HCT116 (cell line): ENCODE measurements around the gene CHST9. TPM values are rescaled to one million over a fixed set of nuclear protein-coding genes. Genes with fewer than 3 reads are reported as not detected.

Experiments
- ATAC-seq: fragments of 200-7000 bp; cut with Tn5 transposase; 2 replicates; pipeline ENCODE4 v1.9.1; 2020; ENCODE audit warnings: mild to moderate bottlenecking, moderate library complexity
- BruUV-seq: library from RNA; stranded (reverse); fragments of 400-500 nt; replicated peaks from 2 replicates; lab custom pipeline; 2021; lab: Mats Ljungman, UMichigan
- CTCF ChIA-PET: fragments of 300-600 bp; sonication (Branson Sonifier 250); formaldehyde crosslinking; loops from one replicate; lab custom pipeline; 2021; ENCODE audit warnings: antibody characterized with exemption; lab: Charles Lee
- POLR2A ChIA-PET: fragments of 300-600, 350-600 bp; sonication (Branson Sonifier 250); formaldehyde crosslinking; loops from one replicate; lab custom pipeline; 2021; ENCODE audit warnings: antibody characterized with exemption; lab: Charles Lee
- RAD21 ChIA-PET, 2 experiments: fragments of 300-600 bp; sonication (Branson Sonifier 250); formaldehyde crosslinking; loops; one replicate each; lab custom pipeline; 2023; ENCODE audit warnings: low total read pairs in 2 of 2; ENCODE audit not compliant: uncharacterized antibody in 2 of 2, unreplicated experiment in 2 of 2, low non-redundant PET in 1 of 2; lab: Charles Lee
- DNase-seq: peaks from one replicate; pipeline ENCODE4 v3.0.0-alpha.2; 2010; ENCODE audit warnings: low read depth, low spot score
- H2AFZ ChIP-seq: fragments of 200-600 bp; shearing (Covaris generic), sonication (generic); 2 replicates; pipeline ENCODE4 v1.6.1; 2017; ENCODE audit warnings: low read depth, mixed run types, mixed read lengths, antibody characterized with exemption, low read length; ENCODE audit not compliant: poor library complexity, severe bottlenecking
- H3K27ac ChIP-seq: 2 replicates; pipeline ENCODE4 v1.5.1; 2012; ENCODE audit warnings: low read depth, low read length
- H3K27me3 ChIP-seq: fragments of 200-600 bp; sonication (generic); 2 replicates; pipeline ENCODE4 v1.6.1; 2016; ENCODE audit warnings: mixed run types, low read length, mixed read lengths; ENCODE audit not compliant: insufficient read depth
- H3K36me3 ChIP-seq, 2 experiments: fragments of 200-500 bp in 1 of 2; fragments of 200-600 bp in 1 of 2; sonication (Bioruptor generic) in 1 of 2; sonication (generic) in 1 of 2; 2 replicates each; pipeline versions ENCODE4 v1.5.1 to v1.6.1; 2014 to 2016; ENCODE audit warnings: low read length in 2 of 2, inconsistent platforms in 1 of 2, mixed read lengths in 1 of 2, mixed run types in 1 of 2; ENCODE audit not compliant: insufficient read depth in 2 of 2, control insufficient read depth in 1 of 2
- H3K4me1 ChIP-seq, 2 experiments: fragments of 200-600 bp in 1 of 2; sonication (generic) in 1 of 2; 2 replicates each; pipeline versions ENCODE4 v1.5.1 to v1.6.1; 2012 to 2017; ENCODE audit warnings: low read length in 2 of 2, inconsistent platforms in 1 of 2, mild to moderate bottlenecking in 1 of 2, mixed read lengths in 1 of 2, mixed run types in 1 of 2, moderate library complexity in 1 of 2; ENCODE audit not compliant: insufficient read depth in 2 of 2, control insufficient read depth in 1 of 2
- H3K4me2 ChIP-seq: fragments of 200-600 bp; sonication (generic); 2 replicates; pipeline ENCODE4 v1.6.1; 2017; ENCODE audit warnings: mixed run types, low read length, mixed read lengths
- H3K4me3 ChIP-seq, 2 experiments: fragments of 200-600 bp in 1 of 2; sonication (generic) in 1 of 2; replicated peaks in 1 of 2; 2 replicates each; pipeline ENCODE4 v1.5.1; 2011 to 2016; ENCODE audit warnings: low read length in 2 of 2, control low read depth in 1 of 2, low read depth in 1 of 2, mild to moderate bottlenecking in 1 of 2, mixed read lengths in 1 of 2, mixed run types in 1 of 2
- H3K79me2 ChIP-seq: fragments of 200-600 bp; sonication (generic); 2 replicates; pipeline ENCODE4 v1.6.1; 2017; ENCODE audit warnings: mild to moderate bottlenecking, mixed run types, low read length, moderate library complexity, mixed read lengths; ENCODE audit not compliant: insufficient read depth
- H3K9ac ChIP-seq: fragments of 200-600 bp; sonication (generic); 2 replicates; pipeline ENCODE4 v1.6.1; 2016; ENCODE audit warnings: low read length, mixed read lengths
- H3K9me2 ChIP-seq: fragments of 200-600 bp; sonication (generic), shearing (Covaris generic); 2 replicates; pipeline ENCODE4 v1.6.1; 2017; ENCODE audit warnings: mixed run types, mild to moderate bottlenecking, moderate library complexity; ENCODE audit not compliant: insufficient read depth
- H3K9me3 ChIP-seq, 2 experiments: fragments of 200-500 bp in 1 of 2; fragments of 200-600 bp in 1 of 2; sonication (Bioruptor generic) in 1 of 2; sonication (generic) in 1 of 2; 2 replicates each; pipeline ENCODE4 v1.6.1; 2014 to 2017; ENCODE audit warnings: low read length in 2 of 2, mixed read lengths in 2 of 2, inconsistent platforms in 1 of 2, low read depth in 1 of 2, mild to moderate bottlenecking in 1 of 2, mixed run types in 1 of 2, moderate library complexity in 1 of 2; ENCODE audit not compliant: control insufficient read depth in 1 of 2, insufficient read depth in 1 of 2
- H4K20me1 ChIP-seq: fragments of 200-600 bp; sonication (generic), shearing (Covaris generic); 2 replicates; pipeline ENCODE4 v1.6.1; 2017; ENCODE audit warnings: mixed run types, mild to moderate bottlenecking, moderate library complexity; ENCODE audit not compliant: insufficient read depth
- CEBPB ChIP-seq: IDR thresholded peaks from 2 replicates; pipeline ENCODE4 v1.6.1; 2012; ENCODE audit warnings: low read depth
- EGR1 ChIP-seq: IDR thresholded peaks from 2 replicates; pipeline ENCODE4 v1.6.1; 2012; ENCODE audit warnings: low read depth
- ELF1 ChIP-seq: IDR thresholded peaks from 2 replicates; pipeline ENCODE4 v1.6.1; 2012; ENCODE audit warnings: low read depth, borderline replicate concordance
- EZH2 ChIP-seq: fragments of 200-600 bp; sonication (generic); IDR thresholded peaks from 2 replicates; pipeline ENCODE4 v1.6.1; 2017; ENCODE audit warnings: antibody characterized with exemption, mixed run types
- EZH2phosphoT487 ChIP-seq: fragments of 200-600 bp; IDR thresholded peaks from 2 replicates; pipeline ENCODE4 v1.6.1; 2018; ENCODE audit warnings: antibody characterized with exemption, borderline replicate concordance
- JUND ChIP-seq: IDR thresholded peaks from 2 replicates; pipeline ENCODE4 v1.6.1; 2012
- POLR2A ChIP-seq: IDR thresholded peaks from 2 replicates; pipeline ENCODE4 v1.7.0; 2011; ENCODE audit warnings: borderline replicate concordance; ENCODE audit not compliant: insufficient read depth, insufficient read length; ENCODE audit errors: extremely low read depth
- POLR2AphosphoS5 ChIP-seq: IDR thresholded peaks from 2 replicates; pipeline ENCODE4 v1.6.1; 2011; ENCODE audit warnings: mild to moderate bottlenecking, low read depth, low read length, moderate library complexity
- SP1 ChIP-seq: IDR thresholded peaks from 2 replicates; pipeline ENCODE4 v1.6.1; 2012; ENCODE audit warnings: low read depth
- SRF ChIP-seq: IDR thresholded peaks from 2 replicates; pipeline ENCODE4 v1.6.1; 2012; ENCODE audit warnings: low read depth
- TCF7L2 ChIP-seq: IDR thresholded peaks from 2 replicates; pipeline ENCODE4 v1.7.0; 2011; ENCODE audit warnings: borderline replicate concordance, inconsistent platforms; ENCODE audit not compliant: insufficient read depth, insufficient read length; ENCODE audit errors: extremely low read depth
- ZFX ChIP-seq: fragments of 450-650 bp; IDR thresholded peaks from 2 replicates; pipeline ENCODE4 v1.6.1; 2017
- ZNF274 ChIP-seq: fragments of 200-500 bp; sonication (Bioruptor generic); IDR thresholded peaks from 2 replicates; pipeline ENCODE4 v1.6.1; 2014; ENCODE audit warnings: mild to moderate bottlenecking, low read depth, low read length, inconsistent platforms
- intact Hi-C: fragments of 100-400 bp; cut with micrococcal nuclease; formaldehyde crosslinking; loops from 2 replicates; pipeline ENCODE4 v1.10.0; 2022
- total RNA-seq: library from RNA; stranded (reverse); gene quantifications from one replicate; pipeline ENCODE4 v1.2.1, GENCODE V29; 2021; ENCODE audit not compliant: unreplicated experiment
- TF ChIP-seq, protein P1 (sequence below): IDR thresholded peaks from 2 replicates; pipeline ENCODE4 v1.6.1; 2012
- TF ChIP-seq, protein P2 (sequence below): IDR thresholded peaks from 2 replicates; pipeline ENCODE4 v1.6.1; 2011; ENCODE audit warnings: mild to moderate bottlenecking, low read length, moderate library complexity; ENCODE audit not compliant: insufficient replicate concordance; ENCODE audit errors: extremely low read depth
- TF ChIP-seq, protein P3 (sequence below): IDR thresholded peaks from 2 replicates; pipeline ENCODE4 v1.6.1; 2012
- TF ChIP-seq, protein P4 (sequence below), 3 experiments: fragments of 200-600 bp in 1 of 3; sonication (generic) in 1 of 3; IDR thresholded peaks in 2 of 3; conservative IDR thresholded peaks in 1 of 3; 2 replicates each; pipeline ENCODE4 v1.5.1; 2012 to 2017; ENCODE audit warnings: low read depth in 2 of 3, low read length in 2 of 3, antibody characterized with exemption in 1 of 3, borderline replicate concordance in 1 of 3, control low read depth in 1 of 3, mild to moderate bottlenecking in 1 of 3, mixed read lengths in 1 of 3, mixed run types in 1 of 3, moderate library complexity in 1 of 3; ENCODE audit not compliant: insufficient read depth in 1 of 3
- TF ChIP-seq, protein P5 (sequence below): IDR thresholded peaks from 2 replicates; pipeline ENCODE4 v1.6.1; 2012; ENCODE audit warnings: low read depth

Gene CHST9
- total RNA-seq, 1 experiment from 2014 or later, result not detected

DNA sequence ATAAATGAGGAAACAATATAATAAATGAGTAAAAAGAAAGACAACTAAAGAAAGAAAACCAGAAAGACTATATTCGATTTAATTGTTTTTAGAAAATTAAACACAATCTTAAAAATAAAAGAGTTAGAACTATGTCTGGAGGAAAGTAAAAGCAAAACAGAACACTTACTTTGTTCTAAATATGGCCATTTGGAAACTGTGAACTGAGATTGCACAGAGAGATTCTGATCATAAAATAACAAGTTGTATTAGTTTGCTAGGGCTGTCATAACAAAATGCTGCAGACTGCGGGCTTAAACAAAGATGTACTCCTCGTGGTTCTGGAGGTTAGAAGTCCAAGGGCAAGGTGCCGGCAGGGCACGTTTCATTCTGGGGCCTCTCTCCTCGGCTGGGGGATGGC lies 191.5 kb downstream of the CHST9 start:
- Histone ChIP-seq H3K4me1 (no peaks in the 10 kb centered on the region), H3K79me2 (no peaks in the 10 kb centered on the region), H3K36me3 (no peaks in the 10 kb centered on the region), H3K4me3 (no peak overlapping the region), H3K27ac (no peak overlapping the region), H3K4me2 (no peak overlapping the region), H3K27me3 (no peaks in the 10 kb centered on the region; the same call in none of the 2 replicates), H4K20me1 (no peaks in the 10 kb centered on the region), H3K9me3 (no peaks in the 10 kb centered on the region), H3K9ac (no peak overlapping the region), H3K9me2 (no peaks in the 10 kb centered on the region), H2AFZ (no peak overlapping the region)
- POLR2A ChIA-PET, result no interaction called here
- RAD21 ChIA-PET, result no interaction called here
- ATAC-seq (no peak), DNase-seq (no peak)
- intact Hi-C loops, result no loop called here
- TF ChIP-seq ZNF274, result no peak
- no peak for TF ChIP-seq POLR2A
- TF ChIP-seq, protein P1, sequence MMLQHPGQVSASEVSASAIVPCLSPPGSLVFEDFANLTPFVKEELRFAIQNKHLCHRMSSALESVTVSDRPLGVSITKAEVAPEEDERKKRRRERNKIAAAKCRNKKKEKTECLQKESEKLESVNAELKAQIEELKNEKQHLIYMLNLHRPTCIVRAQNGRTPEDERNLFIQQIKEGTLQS, result no peak
- TF ChIP-seq ELF1, result no peak
- TF ChIP-seq JUND, result no peak
- TF ChIP-seq, protein P2, sequence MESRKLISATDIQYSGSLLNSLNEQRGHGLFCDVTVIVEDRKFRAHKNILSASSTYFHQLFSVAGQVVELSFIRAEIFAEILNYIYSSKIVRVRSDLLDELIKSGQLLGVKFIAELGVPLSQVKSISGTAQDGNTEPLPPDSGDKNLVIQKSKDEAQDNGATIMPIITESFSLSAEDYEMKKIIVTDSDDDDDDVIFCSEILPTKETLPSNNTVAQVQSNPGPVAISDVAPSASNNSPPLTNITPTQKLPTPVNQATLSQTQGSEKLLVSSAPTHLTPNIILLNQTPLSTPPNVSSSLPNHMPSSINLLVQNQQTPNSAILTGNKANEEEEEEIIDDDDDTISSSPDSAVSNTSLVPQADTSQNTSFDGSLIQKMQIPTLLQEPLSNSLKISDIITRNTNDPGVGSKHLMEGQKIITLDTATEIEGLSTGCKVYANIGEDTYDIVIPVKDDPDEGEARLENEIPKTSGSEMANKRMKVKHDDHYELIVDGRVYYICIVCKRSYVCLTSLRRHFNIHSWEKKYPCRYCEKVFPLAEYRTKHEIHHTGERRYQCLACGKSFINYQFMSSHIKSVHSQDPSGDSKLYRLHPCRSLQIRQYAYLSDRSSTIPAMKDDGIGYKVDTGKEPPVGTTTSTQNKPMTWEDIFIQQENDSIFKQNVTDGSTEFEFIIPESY, result no peak
- no peak for TF ChIP-seq POLR2AphosphoS5
- TF ChIP-seq SP1, result no peak
- TF ChIP-seq, protein P3, sequence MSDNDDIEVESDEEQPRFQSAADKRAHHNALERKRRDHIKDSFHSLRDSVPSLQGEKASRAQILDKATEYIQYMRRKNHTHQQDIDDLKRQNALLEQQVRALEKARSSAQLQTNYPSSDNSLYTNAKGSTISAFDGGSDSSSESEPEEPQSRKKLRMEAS, result no peak
- TF ChIP-seq, protein P4, sequence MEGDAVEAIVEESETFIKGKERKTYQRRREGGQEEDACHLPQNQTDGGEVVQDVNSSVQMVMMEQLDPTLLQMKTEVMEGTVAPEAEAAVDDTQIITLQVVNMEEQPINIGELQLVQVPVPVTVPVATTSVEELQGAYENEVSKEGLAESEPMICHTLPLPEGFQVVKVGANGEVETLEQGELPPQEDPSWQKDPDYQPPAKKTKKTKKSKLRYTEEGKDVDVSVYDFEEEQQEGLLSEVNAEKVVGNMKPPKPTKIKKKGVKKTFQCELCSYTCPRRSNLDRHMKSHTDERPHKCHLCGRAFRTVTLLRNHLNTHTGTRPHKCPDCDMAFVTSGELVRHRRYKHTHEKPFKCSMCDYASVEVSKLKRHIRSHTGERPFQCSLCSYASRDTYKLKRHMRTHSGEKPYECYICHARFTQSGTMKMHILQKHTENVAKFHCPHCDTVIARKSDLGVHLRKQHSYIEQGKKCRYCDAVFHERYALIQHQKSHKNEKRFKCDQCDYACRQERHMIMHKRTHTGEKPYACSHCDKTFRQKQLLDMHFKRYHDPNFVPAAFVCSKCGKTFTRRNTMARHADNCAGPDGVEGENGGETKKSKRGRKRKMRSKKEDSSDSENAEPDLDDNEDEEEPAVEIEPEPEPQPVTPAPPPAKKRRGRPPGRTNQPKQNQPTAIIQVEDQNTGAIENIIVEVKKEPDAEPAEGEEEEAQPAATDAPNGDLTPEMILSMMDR (IDR thresholded peaks at IDR 0.05 in 2 of 3, conservative IDR thresholded peaks at IDR 0.05 in 1 of 3; ENCODE audit: borderline replicate concordance in 1 of 3, insufficient read depth in 1 of 3, low read depth in 2 of 3, low read length in 2 of 3), result no peak
- TF ChIP-seq ZFX, result no peak
- TF ChIP-seq CEBPB, result no peak
- no peak for TF ChIP-seq SRF
- no peak for TF ChIP-seq EZH2phosphoT487
- no peak for TF ChIP-seq EZH2
- TF ChIP-seq, protein P5, sequence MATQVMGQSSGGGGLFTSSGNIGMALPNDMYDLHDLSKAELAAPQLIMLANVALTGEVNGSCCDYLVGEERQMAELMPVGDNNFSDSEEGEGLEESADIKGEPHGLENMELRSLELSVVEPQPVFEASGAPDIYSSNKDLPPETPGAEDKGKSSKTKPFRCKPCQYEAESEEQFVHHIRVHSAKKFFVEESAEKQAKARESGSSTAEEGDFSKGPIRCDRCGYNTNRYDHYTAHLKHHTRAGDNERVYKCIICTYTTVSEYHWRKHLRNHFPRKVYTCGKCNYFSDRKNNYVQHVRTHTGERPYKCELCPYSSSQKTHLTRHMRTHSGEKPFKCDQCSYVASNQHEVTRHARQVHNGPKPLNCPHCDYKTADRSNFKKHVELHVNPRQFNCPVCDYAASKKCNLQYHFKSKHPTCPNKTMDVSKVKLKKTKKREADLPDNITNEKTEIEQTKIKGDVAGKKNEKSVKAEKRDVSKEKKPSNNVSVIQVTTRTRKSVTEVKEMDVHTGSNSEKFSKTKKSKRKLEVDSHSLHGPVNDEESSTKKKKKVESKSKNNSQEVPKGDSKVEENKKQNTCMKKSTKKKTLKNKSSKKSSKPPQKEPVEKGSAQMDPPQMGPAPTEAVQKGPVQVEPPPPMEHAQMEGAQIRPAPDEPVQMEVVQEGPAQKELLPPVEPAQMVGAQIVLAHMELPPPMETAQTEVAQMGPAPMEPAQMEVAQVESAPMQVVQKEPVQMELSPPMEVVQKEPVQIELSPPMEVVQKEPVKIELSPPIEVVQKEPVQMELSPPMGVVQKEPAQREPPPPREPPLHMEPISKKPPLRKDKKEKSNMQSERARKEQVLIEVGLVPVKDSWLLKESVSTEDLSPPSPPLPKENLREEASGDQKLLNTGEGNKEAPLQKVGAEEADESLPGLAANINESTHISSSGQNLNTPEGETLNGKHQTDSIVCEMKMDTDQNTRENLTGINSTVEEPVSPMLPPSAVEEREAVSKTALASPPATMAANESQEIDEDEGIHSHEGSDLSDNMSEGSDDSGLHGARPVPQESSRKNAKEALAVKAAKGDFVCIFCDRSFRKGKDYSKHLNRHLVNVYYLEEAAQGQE, result no peak
- no peak for TF ChIP-seq TCF7L2
- no peak for TF ChIP-seq EGR1
- no TSS peak for BruUV-seq
- CTCF ChIA-PET, result no interaction called here
